ENCODE results near the gene MYH3.

Gene MYH3

DNA sequence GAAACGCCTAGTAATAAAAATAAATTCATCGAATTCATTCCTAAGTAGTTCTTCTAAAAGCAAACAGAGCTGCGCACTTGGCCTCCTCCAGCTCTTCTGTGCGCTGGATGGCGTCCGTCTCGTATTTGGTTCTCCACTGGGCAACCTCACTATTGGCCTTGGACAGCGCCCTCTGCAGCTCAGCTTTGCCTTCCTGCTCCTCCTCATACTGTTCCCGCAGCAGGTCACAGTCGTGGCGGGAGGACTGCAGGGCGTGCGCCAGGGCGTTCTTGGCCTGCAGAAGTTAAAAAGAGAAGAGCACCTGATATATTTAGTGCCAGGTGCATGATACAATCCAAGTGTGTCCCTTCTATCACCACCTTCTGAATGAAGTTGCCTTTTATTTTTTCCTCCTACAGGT is 21.8 kb downstream of the MYH3 start:
- ChIA-PET POLR2A (no interaction called here), CTCF (interaction anchor here (1.6 to 10.1 kb wide), 4 partner anchors 8 to 48 kb away, joined by 3 to 99 read pairs (median 8); no protein-coding TSS in a partner anchor)
- Histone ChIP-seq H3K36me3 (ENCODE audit: control insufficient read depth in 4 of 4, insufficient read depth in 4 of 4, low read length in 3 of 4) (peaks cover 4 to 35% (median 14%) of the 10 kb centered on the region in 4 experiments), H3K4me1 (ENCODE audit: control extremely low read depth in 1 of 4, control insufficient read depth in 4 of 4, insufficient read depth in 4 of 4, low read length in 3 of 4) (no peaks in the 10 kb centered on the region), H3K4me3 (ENCODE audit: control insufficient read depth in 1 of 7, extremely low read depth in 1 of 7, insufficient read depth in 4 of 7, low read depth in 2 of 7, low read length in 6 of 7) (no peak overlapping the region), H3K27ac (ENCODE audit: insufficient read depth in 1 of 2, low read depth in 1 of 2, low read length in 2 of 2, poor library complexity in 1 of 2, severe bottlenecking in 2 of 2) (no peak overlapping the region), H3K9me3 (ENCODE audit: control extremely low read depth in 1 of 5, control insufficient read depth in 4 of 5, insufficient read depth in 2 of 5, low read depth in 1 of 5, low read length in 4 of 5) (no peaks in the 10 kb centered on the region), H3K27me3 (replicated peaks in 2 of 5; ENCODE audit: control insufficient read depth in 4 of 5, insufficient read depth in 5 of 5, low read length in 4 of 5) (no peaks in the 10 kb centered on the region)
- DNase-seq, result no peak
- WGBS (ENCODE audit: insufficient coverage), result 95% methylated on average over 13 of the region's 14 CpGs

DNA sequence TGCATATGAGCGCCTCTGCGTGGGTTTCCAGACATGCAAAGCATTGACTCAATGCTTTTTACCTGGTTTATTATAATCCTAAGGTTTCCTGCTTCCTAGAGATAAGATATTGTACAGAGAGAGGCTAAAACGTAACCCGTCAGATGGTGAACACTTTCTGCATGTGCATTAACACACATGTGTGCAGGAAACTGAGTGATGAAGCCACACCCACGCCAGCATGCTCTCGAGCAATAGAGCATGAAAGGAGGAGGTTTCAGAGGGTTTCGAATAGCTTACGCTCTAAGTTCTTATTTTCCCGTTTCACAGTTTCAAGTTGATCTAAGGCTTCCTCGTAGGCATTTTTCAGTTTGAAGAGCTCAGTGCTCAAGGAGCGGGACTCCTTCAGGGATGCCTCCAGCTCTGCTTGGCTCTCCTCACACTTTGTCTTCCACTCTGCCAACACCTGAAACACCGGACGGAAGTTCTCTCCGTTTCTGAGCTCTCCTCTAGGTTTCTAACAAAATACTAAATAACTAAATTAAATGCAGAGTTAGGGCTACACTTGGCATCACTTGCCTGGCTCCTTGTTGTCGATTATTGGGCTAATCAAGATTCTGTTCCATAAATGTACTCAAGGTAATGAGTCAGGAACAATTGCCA is 23.2 kb downstream of the MYH3 start:
- ChIA-PET CTCF (interaction anchor here (0.8 to 10.1 kb wide), 3 partner anchors 9 to 50 kb away, joined by 3 to 99 read pairs (median 13); no protein-coding TSS in a partner anchor), POLR2A (no interaction called here)
- DNase-seq, result no peak
- H3K9me3 ChIP-seq (ENCODE audit: control extremely low read depth in 1 of 5, control insufficient read depth in 4 of 5, insufficient read depth in 2 of 5, low read depth in 1 of 5, low read length in 4 of 5), result no peaks in the 10 kb centered on the region
- 88% methylated on average over 9 of the region's 15 CpGs for WGBS (ENCODE audit: insufficient coverage)
- no peak overlapping the region for H3K4me3 ChIP-seq (ENCODE audit: control insufficient read depth in 1 of 7, extremely low read depth in 1 of 7, insufficient read depth in 4 of 7, low read depth in 2 of 7, low read length in 6 of 7)
- H3K27ac ChIP-seq (ENCODE audit: insufficient read depth in 1 of 2, low read depth in 1 of 2, low read length in 2 of 2, poor library complexity in 1 of 2, severe bottlenecking in 2 of 2), result no peak overlapping the region
- H3K36me3 ChIP-seq (ENCODE audit: control insufficient read depth in 4 of 4, insufficient read depth in 4 of 4, low read length in 3 of 4), result peaks cover under 1 to 33% (median 14%) of the 10 kb centered on the region in 4 experiments
- H3K27me3 ChIP-seq (replicated peaks in 2 of 5; ENCODE audit: control insufficient read depth in 4 of 5, insufficient read depth in 5 of 5, low read length in 4 of 5), result no peaks in the 10 kb centered on the region
- H3K4me1 ChIP-seq (ENCODE audit: control extremely low read depth in 1 of 4, control insufficient read depth in 4 of 4, insufficient read depth in 4 of 4, low read length in 3 of 4), result no peaks in the 10 kb centered on the region

DNA sequence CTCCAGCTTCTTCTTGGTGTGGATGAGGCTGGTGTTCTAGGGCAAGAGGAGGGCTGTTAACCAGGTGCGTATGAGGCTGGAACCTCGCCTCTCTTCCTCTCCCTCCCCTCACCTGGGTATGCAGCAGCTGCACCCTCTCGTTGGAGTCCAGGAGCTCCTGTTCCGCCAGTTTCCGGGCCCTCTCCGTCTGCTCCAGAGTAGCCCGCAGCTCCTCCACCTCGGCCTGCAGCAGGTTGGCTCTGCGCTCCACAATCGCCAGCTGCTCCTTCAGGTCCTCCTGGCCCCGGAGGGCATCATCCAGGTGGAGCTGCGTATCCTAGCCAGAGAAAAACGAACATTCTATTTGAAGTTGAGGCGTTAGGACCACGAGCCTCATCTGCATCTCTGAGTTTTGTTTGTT is 25.4 kb downstream of the MYH3 start:
- Histone ChIP-seq H3K27me3 (replicated peaks in 2 of 5; ENCODE audit: control insufficient read depth in 4 of 5, insufficient read depth in 5 of 5, low read length in 4 of 5) (no peaks in the 10 kb centered on the region), H3K36me3 (ENCODE audit: control insufficient read depth in 4 of 4, insufficient read depth in 4 of 4, low read length in 3 of 4) (peaks cover 0 to 25% (median 10%) of the 10 kb centered on the region in 4 experiments), H3K9me3 (ENCODE audit: control extremely low read depth in 1 of 5, control insufficient read depth in 4 of 5, insufficient read depth in 2 of 5, low read depth in 1 of 5, low read length in 4 of 5) (no peaks in the 10 kb centered on the region), H3K27ac (ENCODE audit: insufficient read depth in 1 of 2, low read depth in 1 of 2, low read length in 2 of 2, poor library complexity in 1 of 2, severe bottlenecking in 2 of 2) (no peak overlapping the region), H3K4me3 (ENCODE audit: control insufficient read depth in 1 of 7, extremely low read depth in 1 of 7, insufficient read depth in 4 of 7, low read depth in 2 of 7, low read length in 6 of 7) (no peak overlapping the region), H3K4me1 (ENCODE audit: control extremely low read depth in 1 of 4, control insufficient read depth in 4 of 4, insufficient read depth in 4 of 4, low read length in 3 of 4) (no peaks in the 10 kb centered on the region)
- DNase-seq, result no peak
- WGBS (ENCODE audit: insufficient coverage), result 94% methylated on average over 9 of the region's 15 CpGs
- ChIA-PET POLR2A (no interaction called here), CTCF (interaction anchor here (0.7 to 10.1 kb wide), 11 partner anchors 8 to 513 kb away, joined by 3 to 99 read pairs (median 4); no protein-coding TSS in a partner anchor)

DNA sequence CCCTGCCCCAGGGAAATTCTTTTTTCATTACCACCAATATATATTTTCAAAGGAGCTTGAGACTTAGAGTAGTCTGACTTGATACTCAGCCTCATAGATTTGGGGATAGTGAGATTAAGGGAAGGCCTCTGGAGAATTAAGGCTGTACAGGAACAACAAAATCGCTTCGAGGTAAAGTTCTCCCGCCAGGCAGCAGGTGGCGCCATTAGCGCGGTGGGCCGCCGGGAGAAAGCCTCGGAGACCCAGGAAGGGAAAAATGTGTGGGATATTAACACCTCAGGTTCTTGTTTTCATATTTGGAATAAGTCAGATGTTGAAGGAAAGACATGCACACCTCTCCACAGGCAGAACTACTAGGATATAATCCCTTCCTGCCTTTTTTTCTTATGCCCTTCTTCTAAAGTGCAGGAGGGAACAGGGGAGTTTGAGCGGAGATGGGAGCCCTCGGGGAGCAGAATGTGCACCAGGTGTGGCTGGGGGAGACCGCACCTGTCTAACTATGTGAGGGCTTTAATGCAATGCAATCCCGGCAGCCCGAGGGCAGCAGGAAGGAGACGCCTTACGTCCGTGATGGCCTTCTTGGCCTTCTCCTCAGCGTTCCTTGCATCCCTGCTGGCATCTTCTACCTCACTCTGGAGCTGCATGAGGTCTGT is 25.9 kb downstream of the MYH3 start:
- DNase-seq, result peak in 1 of 3 donors; percentile 16
- ChIA-PET POLR2A (no interaction called here), CTCF (interaction anchor here (0.7 to 10.1 kb wide), 10 partner anchors 8 to 213 kb away, joined by 3 to 99 read pairs (median 6); no protein-coding TSS in a partner anchor)
- no peaks in the 10 kb centered on the region for H3K27me3 ChIP-seq (replicated peaks in 2 of 5; ENCODE audit: control insufficient read depth in 4 of 5, insufficient read depth in 5 of 5, low read length in 4 of 5)
- 98% methylated on average over 9 of the region's 18 CpGs for WGBS (ENCODE audit: insufficient coverage)
- no peaks in the 10 kb centered on the region for H3K9me3 ChIP-seq (ENCODE audit: control extremely low read depth in 1 of 5, control insufficient read depth in 4 of 5, insufficient read depth in 2 of 5, low read depth in 1 of 5, low read length in 4 of 5)
- H3K4me1 ChIP-seq (ENCODE audit: control extremely low read depth in 1 of 4, control insufficient read depth in 4 of 4, insufficient read depth in 4 of 4, low read length in 3 of 4), result no peaks in the 10 kb centered on the region
- peaks cover 0 to 25% (median 10%) of the 10 kb centered on the region in 4 experiments for H3K36me3 ChIP-seq (ENCODE audit: control insufficient read depth in 4 of 4, insufficient read depth in 4 of 4, low read length in 3 of 4)
- no peak overlapping the region for H3K27ac ChIP-seq (ENCODE audit: insufficient read depth in 1 of 2, low read depth in 1 of 2, low read length in 2 of 2, poor library complexity in 1 of 2, severe bottlenecking in 2 of 2)
- no peak overlapping the region for H3K4me3 ChIP-seq (ENCODE audit: control insufficient read depth in 1 of 7, extremely low read depth in 1 of 7, insufficient read depth in 4 of 7, low read depth in 2 of 7, low read length in 6 of 7)

DNA sequence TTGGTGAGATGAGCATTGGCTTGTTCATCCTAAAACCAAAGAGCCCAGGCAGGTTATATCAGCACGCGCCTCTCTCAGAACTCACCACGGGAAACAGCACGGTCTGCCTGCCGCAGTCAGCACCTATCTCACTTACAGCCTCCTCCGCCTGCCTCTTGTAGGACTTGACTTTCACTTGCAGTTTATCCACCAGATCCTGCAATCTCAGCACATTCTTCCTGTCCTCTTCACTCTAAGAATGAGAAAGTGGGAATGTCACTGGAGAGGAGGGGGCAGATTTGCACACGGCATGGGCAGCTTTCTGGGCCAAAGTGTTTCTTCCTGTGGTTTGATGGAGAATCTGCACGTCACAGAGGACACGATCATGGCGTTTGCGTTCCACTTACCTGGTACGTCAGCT is 27.4 kb downstream of the MYH3 start:
- 97% methylated on average over 12 of the region's 12 CpGs for WGBS (ENCODE audit: insufficient coverage)
- no peak for DNase-seq
- POLR2A ChIA-PET, result no interaction called here
- Histone ChIP-seq H3K27me3 (replicated peaks in 2 of 5; ENCODE audit: control insufficient read depth in 4 of 5, insufficient read depth in 5 of 5, low read length in 4 of 5) (no peaks in the 10 kb centered on the region), H3K27ac (ENCODE audit: insufficient read depth in 1 of 2, low read depth in 1 of 2, low read length in 2 of 2, poor library complexity in 1 of 2, severe bottlenecking in 2 of 2) (no peak overlapping the region), H3K36me3 (ENCODE audit: control insufficient read depth in 4 of 4, insufficient read depth in 4 of 4, low read length in 3 of 4) (peaks cover 0 to 23% (median 5%) of the 10 kb centered on the region in 4 experiments), H3K4me1 (ENCODE audit: control extremely low read depth in 1 of 4, control insufficient read depth in 4 of 4, insufficient read depth in 4 of 4, low read length in 3 of 4) (no peaks in the 10 kb centered on the region), H3K4me3 (ENCODE audit: control insufficient read depth in 1 of 7, extremely low read depth in 1 of 7, insufficient read depth in 4 of 7, low read depth in 2 of 7, low read length in 6 of 7) (no peak overlapping the region), H3K9me3 (ENCODE audit: control extremely low read depth in 1 of 5, control insufficient read depth in 4 of 5, insufficient read depth in 2 of 5, low read depth in 1 of 5, low read length in 4 of 5) (no peaks in the 10 kb centered on the region)
- CTCF ChIA-PET, result interaction anchor here (1.2 to 10.1 kb wide), 4 partner anchors 12 to 215 kb away, joined by 4 to 99 read pairs (median 45); no protein-coding TSS in a partner anchor

DNA sequence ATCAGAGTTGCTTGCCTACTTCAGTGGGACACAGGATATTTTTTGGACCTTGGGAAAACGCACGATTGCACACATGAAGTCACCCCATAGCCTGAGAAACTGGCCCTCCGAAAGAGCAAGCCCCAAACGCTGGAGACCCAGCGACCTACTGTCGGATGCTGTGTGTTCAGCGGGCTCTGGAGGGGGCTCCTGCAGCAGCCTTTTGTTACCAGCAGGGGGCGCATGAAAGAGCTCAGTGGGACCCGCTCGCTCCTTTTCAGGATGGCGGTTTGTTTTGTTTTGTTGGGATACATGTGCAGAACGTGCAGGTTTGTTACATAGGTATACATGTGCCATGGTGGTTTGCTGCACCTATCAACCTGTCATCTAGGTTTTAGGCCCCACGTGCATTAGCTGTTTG is 28.4 kb downstream of the MYH3 start:
- no peaks in the 10 kb centered on the region for H3K27me3 ChIP-seq (replicated peaks in 2 of 5; ENCODE audit: control insufficient read depth in 4 of 5, insufficient read depth in 5 of 5, low read length in 4 of 5)
- no peak overlapping the region for H3K4me3 ChIP-seq (ENCODE audit: control insufficient read depth in 1 of 7, extremely low read depth in 1 of 7, insufficient read depth in 4 of 7, low read depth in 2 of 7, low read length in 6 of 7)
- ChIA-PET POLR2A (no interaction called here), CTCF (interaction anchor here (0.6 to 10.1 kb wide), 4 partner anchors 8 to 45 kb away, joined by 3 to 99 read pairs (median 42); no protein-coding TSS in a partner anchor)
- peak in 1 of 3 donors; percentile 10 for DNase-seq
- no peaks in the 10 kb centered on the region for H3K9me3 ChIP-seq (ENCODE audit: control extremely low read depth in 1 of 5, control insufficient read depth in 4 of 5, insufficient read depth in 2 of 5, low read depth in 1 of 5, low read length in 4 of 5)
- 94% methylated on average over 11 of the region's 13 CpGs for WGBS (ENCODE audit: insufficient coverage)
- peaks cover 0 to 16% (median 4%) of the 10 kb centered on the region in 4 experiments for H3K36me3 ChIP-seq (ENCODE audit: control insufficient read depth in 4 of 4, insufficient read depth in 4 of 4, low read length in 3 of 4)
- no peak overlapping the region for H3K27ac ChIP-seq (ENCODE audit: insufficient read depth in 1 of 2, low read depth in 1 of 2, low read length in 2 of 2, poor library complexity in 1 of 2, severe bottlenecking in 2 of 2)
- no peaks in the 10 kb centered on the region for H3K4me1 ChIP-seq (ENCODE audit: control extremely low read depth in 1 of 4, control insufficient read depth in 4 of 4, insufficient read depth in 4 of 4, low read length in 3 of 4)

DNA sequence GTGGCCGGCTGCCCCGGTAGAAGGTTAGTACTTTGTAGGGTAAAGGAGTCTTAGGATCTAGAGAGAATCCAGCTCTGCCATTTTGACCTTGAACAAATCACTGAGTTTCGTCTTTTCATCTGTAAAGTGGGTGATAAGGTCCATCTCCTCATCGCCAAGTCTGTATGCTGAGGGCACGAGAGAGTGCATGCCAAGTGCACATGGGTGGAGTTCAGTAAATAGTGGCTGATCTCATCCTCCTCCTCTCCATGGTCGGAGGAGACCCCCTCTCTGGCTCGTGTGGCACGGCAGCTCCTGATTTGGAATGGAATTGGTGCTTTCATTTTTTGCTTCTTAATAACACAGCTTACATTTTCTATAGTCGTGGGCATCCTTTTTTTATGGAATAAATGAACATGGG is 30.7 kb downstream of the MYH3 start:
- ChIA-PET POLR2A (no interaction called here), CTCF (interaction anchor here (0.6 to 10.1 kb wide), 3 partner anchors 9 to 34 kb away, joined by 3 to 99 read pairs (median 82); no protein-coding TSS in a partner anchor)
- Histone ChIP-seq H3K4me1 (ENCODE audit: control extremely low read depth in 1 of 4, control insufficient read depth in 4 of 4, insufficient read depth in 4 of 4, low read length in 3 of 4) (peaks cover 0 to 6% (median 0%) of the 10 kb centered on the region in 4 experiments), H3K9me3 (ENCODE audit: control extremely low read depth in 1 of 5, control insufficient read depth in 4 of 5, insufficient read depth in 2 of 5, low read depth in 1 of 5, low read length in 4 of 5) (no peaks in the 10 kb centered on the region), H3K36me3 (ENCODE audit: control insufficient read depth in 4 of 4, insufficient read depth in 4 of 4, low read length in 3 of 4) (peaks cover 0 to 11% (median 3%) of the 10 kb centered on the region in 4 experiments), H3K27me3 (replicated peaks in 2 of 5; ENCODE audit: control insufficient read depth in 4 of 5, insufficient read depth in 5 of 5, low read length in 4 of 5) (no peaks in the 10 kb centered on the region), H3K4me3 (ENCODE audit: control insufficient read depth in 1 of 7, extremely low read depth in 1 of 7, insufficient read depth in 4 of 7, low read depth in 2 of 7, low read length in 6 of 7) (no peak overlapping the region), H3K27ac (ENCODE audit: insufficient read depth in 1 of 2, low read depth in 1 of 2, low read length in 2 of 2, poor library complexity in 1 of 2, severe bottlenecking in 2 of 2) (no peak overlapping the region)
- DNase-seq, result no peak
- 100% methylated on average over 3 of the region's 9 CpGs for WGBS (ENCODE audit: insufficient coverage)

Measured in common myeloid progenitor, CD34-positive (primary cell).